GM10248 (cell line): ENCODE data around the gene TMEM176B.

Experiments
- CTCF ChIA-PET: fragments of 300-600 bp; sonication (Branson Sonifier 250); formaldehyde crosslinking; extraction: SDS; loops from one replicate; lab custom pipeline; 2021; ENCODE audit warnings: antibody characterized with exemption; lab: Yijun Ruan, JAX
- POLR2A ChIA-PET: fragments of 350-650 bp; sonication (Branson Sonifier 250); formaldehyde crosslinking; extraction: SDS; loops from one replicate; lab custom pipeline; 2020; ENCODE audit warnings: antibody characterized with exemption; lab: Yijun Ruan, JAX
- DNase-seq: peaks from one replicate; pipeline ENCODE4 v3.0.0; 2012; ENCODE audit errors: extremely low spot score
- CTCF ChIP-seq: IDR thresholded peaks from 2 replicates; pipeline ENCODE4 v1.5.1; 2012; ENCODE audit warnings: mild to moderate bottlenecking, low read depth; ENCODE audit errors: extremely low read depth, missing control alignments, control extremely low read depth

The TMEM176B gene

GRCh38 chr7:150846291-150847115 lies 46.3 kb upstream of the TMEM176B start:
- DNase-seq: no peak
- ChIA-PET POLR2A (no interaction called here), CTCF (interaction anchor here (1.3 kb wide), 2 partner anchors 52 to 397 kb away, joined by 3 to 4 read pairs; no protein-coding TSS in a partner anchor)
- no peak for TF ChIP-seq CTCF

- CTCF ChIA-PET: interaction anchor here (1.0 kb wide), 1 partner anchor 67 kb away, joined by 3 read pairs; no protein-coding TSS in a partner anchor
- TF ChIP-seq CTCF: no peak
- POLR2A ChIA-PET: no interaction called here
- DNase-seq: no peak
Measured at GRCh38 chr7:150845421-150845861, 45.3 kb upstream of the TMEM176B start.

- CTCF ChIA-PET: interaction anchor here (1.2 kb wide), 1 partner anchor 64 kb away, joined by 4 read pairs; no protein-coding TSS in a partner anchor
- no peak for TF ChIP-seq CTCF
- no peak for DNase-seq
- POLR2A ChIA-PET: no interaction called here
Measured at GRCh38 chr7:150842716-150843115, 42.6 kb upstream of the TMEM176B start.

GRCh38 chr7:150842018-150842417 lies 41.9 kb upstream of the TMEM176B start:
- no peak for TF ChIP-seq CTCF
- CTCF ChIA-PET: interaction anchor here (1.2 kb wide), 1 partner anchor 63 kb away, joined by 4 read pairs; no protein-coding TSS in a partner anchor
- no peak for DNase-seq
- POLR2A ChIA-PET: no interaction called here

GRCh38 chr7:150838965-150839650 lies 38.9 kb upstream of the TMEM176B start:
- no peak for TF ChIP-seq CTCF
- DNase-seq: no peak
- ChIA-PET POLR2A (no interaction called here), CTCF (interaction anchor here (0.9 to 1.9 kb wide), 3 partner anchors 14 to 59 kb away, joined by 3 to 4 read pairs (median 4); no protein-coding TSS in a partner anchor)

GRCh38 chr7:150835702-150836280 lies 35.6 kb upstream of the TMEM176B start:
- no peak for DNase-seq

More at GRCh38 chr7:150835702-150836280, 35.6 kb upstream of the TMEM176B start:
- ChIA-PET POLR2A (interaction anchor here (0.7 kb wide), 1 partner anchor 10 kb away, joined by 3 read pairs; no protein-coding TSS in a partner anchor), CTCF (interaction anchor here (1.0 to 1.2 kb wide), 3 partner anchors 12 to 127 kb away, joined by 3 read pairs; no protein-coding TSS in a partner anchor)
- TF ChIP-seq CTCF: no peak
